Right ventricle myocardium inferior (tissue), 1 donor: ENCODE results near the gene SPATA24. TPM values are rescaled to one million over a fixed set of nuclear protein-coding genes. Genes with fewer than 3 reads are reported as not detected.
"Not testable (repeated sequence)": the region's sequence is repeated elsewhere in the genome, so short reads cannot be mapped to it uniquely, and the experiment has no call there.

Experiments
- ATAC-seq: fragments of 200-7000 bp; cut with Tn5 transposase; one replicate; pipeline ENCODE4 v1.9.1; 2020; ENCODE audit warnings: mild to moderate bottlenecking, moderate library complexity
- DNase-seq: peaks from one replicate; pipeline ENCODE4 v3.0.0; 2021; ENCODE audit errors: missing footprints
- intact Hi-C: fragments of 100-400 bp; cut with DNase I; formaldehyde crosslinking; loops from one replicate; pipeline ENCODE4 v1.11.0; 2022
- total RNA-seq: library from RNA; stranded (reverse); fragmentation: NEBNext Ultra II Directional; extraction: Animal tissue kit (Norgen Biotek cat#: 25700); gene quantifications from one replicate; pipeline ENCODE4 v1.2.1, GENCODE V29; 2021
- donor health status: DM: no; HTN: yes; CAD: no; lungs with severe emphysema.

Gene SPATA24
- total RNA-seq, 1 donor from 2014 or later, result 17.2 TPM

DNA sequence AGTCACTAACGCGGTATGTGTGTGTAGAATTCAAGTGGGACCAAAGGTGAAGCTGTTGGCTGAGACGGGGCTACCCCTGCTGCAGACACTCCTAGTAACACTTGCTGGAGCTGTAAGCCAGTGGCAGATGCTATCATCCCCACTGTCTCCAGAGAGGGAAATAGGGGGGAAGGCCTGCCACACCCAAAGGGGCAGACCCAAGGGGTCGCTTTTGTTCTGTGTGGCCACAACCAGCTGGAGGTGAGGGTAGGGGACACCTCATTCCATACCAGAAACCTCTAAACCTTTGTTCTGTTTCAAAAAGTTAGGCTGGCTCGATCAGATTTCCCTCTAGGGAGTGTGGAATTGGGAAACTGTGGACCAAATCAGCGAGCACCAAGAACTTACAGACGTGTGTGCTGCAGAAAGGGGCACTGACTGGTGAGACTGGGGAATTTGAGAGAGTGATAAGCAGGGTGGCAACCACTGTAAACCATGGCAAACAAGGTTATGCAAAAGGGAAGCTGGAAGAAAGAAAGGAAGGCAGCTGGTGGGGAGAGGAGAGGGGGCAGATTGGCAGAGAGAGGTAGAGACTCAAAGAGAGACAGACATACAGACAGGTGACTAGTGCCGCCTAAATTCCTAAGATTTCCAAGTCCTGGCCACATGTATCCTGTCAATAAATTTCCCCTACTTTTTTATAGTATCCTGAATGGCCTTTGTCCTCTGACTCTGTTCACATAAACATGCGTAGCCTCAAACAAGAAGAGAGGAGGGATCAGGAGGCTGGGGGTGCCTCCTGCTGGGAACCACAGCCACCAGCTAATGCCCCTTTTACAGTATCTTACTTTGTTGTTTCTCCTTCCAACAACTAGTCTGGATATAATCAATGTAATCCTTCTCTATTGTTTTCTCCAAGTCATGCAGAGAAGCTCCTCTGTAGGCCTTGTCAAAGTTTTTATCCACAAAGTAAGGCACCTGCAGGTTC is 15.6 kb upstream of the SPATA24 start:
- peak; percentile 40 for ATAC-seq
- DNase-seq, result no peak
- intact Hi-C loops, result no loop called here

- intact Hi-C loops, result no loop called here
- ATAC-seq (peak; percentile 68), DNase-seq (no peak)
Measured at GRCh38 chr5:139418793-139419192, 14.9 kb upstream of the SPATA24 start.

DNA sequence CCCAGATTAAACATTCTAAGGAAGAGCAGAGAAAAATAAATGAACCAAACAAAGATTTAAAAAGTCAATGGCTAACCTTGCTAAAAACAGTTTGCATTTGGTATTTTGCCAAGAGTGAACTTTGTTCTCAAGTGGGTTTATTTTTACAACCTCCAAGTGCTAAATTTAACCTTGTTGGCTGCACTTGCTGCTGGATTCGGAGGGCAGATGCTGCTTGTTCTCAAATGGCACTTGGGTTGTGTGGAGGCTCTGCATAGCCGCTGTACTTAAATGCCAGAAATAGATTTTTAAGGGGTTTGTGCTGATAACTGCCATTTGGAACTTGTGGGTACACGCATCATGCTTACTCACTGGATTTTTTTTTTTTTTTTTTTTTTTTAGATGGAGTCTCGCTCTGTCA is 13.3 kb upstream of the SPATA24 start:
- DNase-seq, result no peak
- ATAC-seq, result peak; percentile 69
- intact Hi-C loops, result no loop called here

- intact Hi-C loops, result no loop called here
- ATAC-seq (no peak), DNase-seq (no peak)
Measured at GRCh38 chr5:139416651-139417050, 12.8 kb upstream of the SPATA24 start.

DNA sequence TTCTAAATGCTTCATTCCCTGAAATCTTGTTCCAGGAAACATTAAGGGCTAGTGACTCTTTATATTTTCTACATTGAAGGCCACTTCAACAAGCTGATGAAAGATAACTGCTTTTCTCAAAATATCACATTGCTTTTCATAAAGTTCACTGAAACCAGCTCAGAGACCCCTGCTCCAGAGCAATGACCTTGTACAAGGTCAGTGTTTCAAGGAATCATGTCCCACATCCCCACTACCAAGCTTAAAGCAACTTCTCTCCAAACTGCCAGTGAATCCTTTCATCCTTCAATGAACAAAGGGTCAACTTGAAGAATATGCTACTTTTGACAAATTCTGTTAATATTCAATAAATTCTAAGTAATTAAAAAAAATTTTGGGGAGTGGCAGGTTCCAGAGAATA is 12.0 kb upstream of the SPATA24 start:
- ATAC-seq (no peak), DNase-seq (no peak)
- intact Hi-C loops, result loop anchor here (1.0 kb wide), 2 partner anchors 21 to 25 kb away; partner anchors contain the start of gene PROB1

DNA sequence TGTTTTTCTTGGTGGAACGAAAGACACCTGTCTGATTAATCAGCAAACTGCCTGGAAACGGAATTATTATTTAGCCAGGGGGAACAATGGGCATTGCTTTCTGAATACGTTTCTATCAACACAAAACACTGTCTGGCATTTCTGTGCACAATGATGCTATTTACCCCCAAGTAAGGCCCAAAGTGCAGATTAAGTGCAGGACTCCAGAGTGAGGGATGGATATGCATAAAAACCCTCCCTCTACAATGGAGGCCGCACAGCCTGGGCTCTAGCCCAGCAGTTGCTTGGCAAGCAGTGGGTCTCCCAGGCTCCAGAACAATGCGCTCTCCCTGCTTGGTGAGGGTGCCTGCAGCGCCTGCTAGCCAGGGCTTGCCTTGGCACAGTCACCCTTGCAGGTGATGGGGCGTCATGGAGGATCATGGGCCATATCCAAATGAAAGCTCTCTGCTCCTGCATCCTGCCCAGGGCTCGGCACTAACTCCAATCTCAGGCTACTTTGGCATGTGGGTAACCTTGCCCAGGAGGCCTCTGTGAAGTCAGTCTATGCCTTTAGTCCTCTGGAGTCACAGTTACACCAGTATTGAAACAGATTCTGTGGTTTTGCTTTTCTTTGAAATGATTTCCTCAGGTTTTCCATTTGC is 11.5 kb upstream of the SPATA24 start:
- DNase-seq (peak; percentile 80), ATAC-seq (peak; percentile 72)
- intact Hi-C loops, result loop anchor here (1.0 kb wide), 2 partner anchors 20 to 24 kb away; partner anchors contain the start of gene PROB1

DNA sequence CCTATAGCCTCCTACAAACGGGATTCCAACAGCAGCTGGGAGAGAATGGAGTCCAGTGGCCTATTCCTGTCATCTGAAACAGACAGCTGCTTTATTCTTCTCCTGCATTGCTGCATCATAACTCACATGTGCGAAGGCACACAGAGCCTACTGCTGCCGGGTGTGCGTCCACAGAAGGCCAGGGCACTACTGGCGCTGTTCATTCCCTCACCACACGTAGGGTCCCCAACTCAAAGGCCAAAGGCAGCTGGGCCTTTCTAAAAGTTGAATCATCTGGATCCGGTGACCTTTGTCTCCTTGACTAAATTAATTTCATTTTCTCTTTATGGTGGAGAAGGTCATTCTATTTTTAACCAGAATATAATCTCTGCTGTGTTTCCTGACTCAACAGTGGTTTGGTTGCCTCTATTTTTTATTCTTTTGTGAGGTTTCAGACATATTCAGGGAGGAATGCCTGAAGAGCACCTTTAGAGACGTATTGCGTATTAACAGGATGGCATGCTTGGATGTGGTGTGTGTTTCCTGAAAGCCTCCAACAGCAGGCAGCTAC is 10.8 kb upstream of the SPATA24 start:
- intact Hi-C loops, result loop anchor here (1.0 kb wide), 2 partner anchors 19 to 23 kb away; partner anchors contain the start of gene PROB1
- DNase-seq, result no peak

GRCh38 chr5:139413963-139414362 is 10.1 kb upstream of the SPATA24 start:
- DNase-seq, result no peak
- intact Hi-C loops, result no loop called here
- ATAC-seq, result no peak

More for the DNA sequence above, 10.8 kb upstream of the SPATA24 start:
- ATAC-seq, result no peak

- no peak for ATAC-seq
- intact Hi-C loops, result no loop called here
- no peak for DNase-seq
Measured at GRCh38 chr5:139413153-139413552, 9.3 kb upstream of the SPATA24 start.

- intact Hi-C loops, result no loop called here
- DNase-seq (no peak), ATAC-seq (no peak)
Measured at GRCh38 chr5:139410993-139411828, 7.3 kb upstream of the SPATA24 start.

DNA sequence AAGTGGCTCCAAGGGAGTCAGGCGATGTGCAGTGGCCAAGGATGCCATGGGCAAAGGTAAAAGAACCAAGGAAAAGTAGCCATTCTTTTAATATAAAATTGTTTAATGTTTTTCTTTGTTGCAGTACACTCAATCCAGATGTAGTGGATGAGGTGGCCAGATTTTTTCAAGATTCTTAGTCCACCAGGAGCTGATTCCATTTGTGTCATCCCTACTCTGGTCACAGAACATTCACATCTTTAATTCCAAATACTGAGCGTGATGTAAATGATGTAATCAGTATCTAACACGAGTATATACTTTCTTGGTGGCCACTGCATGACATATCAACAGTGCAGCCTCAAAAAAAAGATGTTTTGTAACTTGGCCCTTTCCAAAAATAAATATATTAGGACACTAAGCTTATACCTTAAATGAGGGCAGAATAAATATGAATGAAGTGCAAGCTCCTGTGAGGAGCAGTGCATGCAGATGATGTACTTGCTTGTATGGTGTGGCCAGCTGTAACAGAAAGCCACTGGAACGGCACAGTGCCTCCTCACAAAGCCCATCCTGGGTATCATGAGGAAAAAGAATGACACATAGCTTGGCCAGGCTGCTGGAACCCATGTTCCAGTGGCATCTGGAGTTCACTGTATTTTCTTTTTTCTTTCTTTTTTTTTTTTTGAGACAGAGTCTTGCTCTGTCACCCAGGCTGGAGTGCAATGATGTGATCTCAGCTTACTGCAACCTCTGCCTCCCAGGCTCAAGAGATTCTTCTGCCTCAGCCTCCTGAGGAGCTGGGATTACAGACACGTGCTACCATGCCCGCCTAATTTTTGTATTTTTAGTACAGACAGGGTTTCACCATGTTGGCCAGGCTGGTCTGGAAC is 6.5 kb upstream of the SPATA24 start:
- DNase-seq (no peak), ATAC-seq (no peak)
- intact Hi-C loops, result no loop called here

GRCh38 chr5:139409116-139409515 is 5.2 kb upstream of the SPATA24 start:
- ATAC-seq, DNase-seq, intact Hi-C loops: not testable (repeated sequence)

GRCh38 chr5:139408191-139408590 is 4.3 kb upstream of the SPATA24 start:
- ATAC-seq, result no peak
- DNase-seq, result no peak
- intact Hi-C loops, result no loop called here

GRCh38 chr5:139407517-139407916 is 3.6 kb upstream of the SPATA24 start:
- ATAC-seq (no peak), DNase-seq (no peak)
- intact Hi-C loops, result no loop called here

DNA sequence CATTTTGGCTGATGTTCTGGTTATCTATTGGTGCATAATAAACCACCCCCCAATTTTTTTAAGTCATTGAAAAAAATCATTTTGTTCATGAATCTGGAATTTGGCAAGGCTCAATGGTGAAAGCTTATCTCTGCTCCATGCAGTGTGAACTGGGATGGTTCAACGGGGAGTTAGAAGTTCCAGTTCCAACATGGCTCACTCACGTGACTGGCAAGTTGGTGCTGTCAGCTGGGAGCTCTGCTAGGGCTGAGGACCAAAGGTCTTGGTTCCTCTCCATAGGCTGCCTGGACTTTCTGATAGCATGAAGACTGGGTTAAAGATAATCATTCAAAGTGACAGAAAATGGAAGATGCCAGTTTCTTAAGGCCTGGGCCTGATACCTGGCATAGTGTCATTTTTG is 3.1 kb upstream of the SPATA24 start:
- DNase-seq, result no peak
- no peak for ATAC-seq
- intact Hi-C loops, result no loop called here

DNA sequence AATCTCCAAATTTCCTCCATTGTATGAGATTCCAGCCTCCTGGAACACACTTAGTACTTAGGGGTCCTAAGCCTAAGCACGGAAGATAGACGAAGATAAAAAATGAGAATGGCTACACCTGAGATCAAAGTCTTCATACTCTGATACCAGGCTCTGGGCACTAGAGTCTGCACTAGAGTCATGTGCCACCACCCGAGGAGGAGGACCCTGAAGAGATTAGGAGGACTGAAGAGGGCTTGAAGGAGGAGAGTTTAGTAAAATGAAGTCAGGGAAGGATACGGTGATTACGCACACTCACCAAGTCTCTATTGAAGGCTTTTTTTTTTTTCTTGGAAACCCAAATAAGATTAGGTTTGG is 573 bp upstream of the SPATA24 start:
- intact Hi-C loops, result no loop called here
- DNase-seq (no peak), ATAC-seq (no peak)

DNA sequence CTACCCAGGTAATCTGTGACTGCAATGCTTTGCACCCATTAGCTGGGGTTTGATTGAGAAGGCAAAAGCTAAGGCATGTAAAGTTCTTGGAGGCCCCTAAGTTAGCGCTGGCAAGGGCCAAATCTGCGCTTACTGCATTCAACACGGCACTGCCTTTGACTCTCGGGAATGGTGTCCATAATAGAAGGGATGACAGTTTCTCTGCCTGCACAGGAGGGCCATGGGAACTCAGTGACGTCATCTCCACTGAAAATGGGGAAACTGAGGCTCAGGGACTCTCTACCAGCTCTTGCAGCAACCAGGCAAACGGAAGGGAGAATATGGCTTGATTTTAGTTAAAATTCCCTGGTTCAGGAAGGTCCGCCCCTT is 487 bp downstream of the SPATA24 start:
- ATAC-seq (no peak), DNase-seq (no peak)
- intact Hi-C loops, result no loop called here

DNA sequence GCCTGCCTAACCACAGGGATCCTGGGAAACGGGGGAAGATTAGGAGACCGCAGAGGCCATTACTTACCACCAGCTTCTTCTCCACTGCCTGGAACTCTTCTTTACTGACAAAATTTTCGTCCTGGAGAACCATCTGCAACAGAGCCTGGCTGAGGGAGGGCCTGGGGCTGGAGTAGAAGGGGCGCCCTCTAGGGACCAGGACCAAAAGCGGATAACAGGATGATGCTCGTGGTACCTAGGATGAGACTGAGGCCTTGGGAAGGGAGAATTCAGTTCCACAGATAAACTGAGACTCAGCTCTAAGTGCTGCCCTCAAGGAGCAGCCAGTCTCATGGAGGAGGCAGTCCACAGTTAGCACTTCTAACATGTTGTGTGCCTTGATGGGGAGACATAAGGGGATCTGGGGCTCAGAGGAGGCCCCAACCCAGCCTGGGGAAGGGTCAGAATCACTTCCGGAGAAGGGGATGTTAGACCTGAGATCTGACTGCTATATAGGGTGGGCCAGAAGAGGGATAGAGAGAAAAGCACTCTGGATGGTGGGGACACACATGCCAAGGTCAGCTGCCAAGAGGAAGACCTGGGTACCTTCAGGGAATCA is 1.2 kb downstream of the SPATA24 start:
- intact Hi-C loops, result no loop called here
- ATAC-seq, result no peak
- no peak for DNase-seq
